K562 (cell line): Measurements from ENCODE around the gene ABHD16B.

Experiments
- ATF2 ChIP-seq: sonication (generic); formaldehyde crosslinking; IDR thresholded peaks from 2 replicates; pipeline ENCODE4 v1.8.1; 2022; ENCODE audit warnings: missing genetic modification reagents
- ELF1 ChIP-seq: fragments of 200-800 bp; sonication (Bioruptor generic); IDR thresholded peaks from 2 replicates; pipeline ENCODE4 v1.6.1; 2016; ENCODE audit warnings: missing genetic modification characterization, missing compliant biosample characterization
- TF ChIP-seq, protein P1 (sequence below), 3 experiments: IDR thresholded peaks in 2 of 3; conservative IDR thresholded peaks in 1 of 3; 2 replicates each; pipeline ENCODE4 v1.5.1; 2011 to 2012; ENCODE audit warnings: low read length in 3 of 3, mild to moderate bottlenecking in 3 of 3, control low read depth in 2 of 3, improper control_type of control experiment in 1 of 3, inconsistent platforms in 1 of 3, low read depth in 1 of 3, mixed read lengths in 1 of 3, moderate library complexity in 1 of 3; ENCODE audit not compliant: insufficient read depth in 2 of 3

DNA sequence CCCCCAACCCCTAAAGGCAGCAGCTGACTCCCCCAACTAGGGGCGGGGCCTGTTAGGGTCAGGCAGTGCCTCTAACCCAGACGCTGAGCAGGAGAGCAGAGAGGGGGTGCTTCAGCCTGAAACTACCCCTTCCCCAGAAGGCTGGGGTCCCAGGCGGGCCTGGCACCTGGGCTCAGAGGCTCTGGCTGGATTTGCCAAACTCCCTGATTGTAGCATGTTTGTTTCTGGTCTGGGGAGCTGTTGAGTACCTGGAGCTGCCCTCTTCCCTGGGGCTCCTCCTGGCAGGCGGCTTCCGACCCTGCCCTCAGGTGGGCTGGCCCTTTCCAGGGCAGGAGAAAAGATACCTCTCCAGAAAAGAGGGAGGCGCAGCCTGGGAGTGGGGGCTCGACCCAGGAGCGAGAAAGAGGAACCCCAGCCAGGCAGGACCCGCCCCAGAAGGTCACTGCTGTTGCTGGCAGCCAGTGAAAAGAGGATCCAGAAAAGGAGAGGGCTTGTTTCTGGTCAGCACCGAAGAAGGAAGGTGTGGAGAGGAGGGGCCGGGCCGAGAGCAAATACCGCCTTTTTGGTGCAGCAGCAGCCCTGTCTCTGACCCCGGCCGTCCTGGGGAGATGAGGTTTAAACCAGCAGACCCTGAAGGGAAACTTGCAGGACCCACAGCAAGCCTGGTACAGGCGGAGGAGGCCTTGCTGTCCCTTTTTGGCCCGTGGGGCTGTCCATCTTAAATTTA is 810 bp upstream of the ABHD16B start:
- TF ChIP-seq ELF1 (tag) (no peak), ATF2 (CRISPR knock-in tag) (no peak)
- TF ChIP-seq, protein P1, sequence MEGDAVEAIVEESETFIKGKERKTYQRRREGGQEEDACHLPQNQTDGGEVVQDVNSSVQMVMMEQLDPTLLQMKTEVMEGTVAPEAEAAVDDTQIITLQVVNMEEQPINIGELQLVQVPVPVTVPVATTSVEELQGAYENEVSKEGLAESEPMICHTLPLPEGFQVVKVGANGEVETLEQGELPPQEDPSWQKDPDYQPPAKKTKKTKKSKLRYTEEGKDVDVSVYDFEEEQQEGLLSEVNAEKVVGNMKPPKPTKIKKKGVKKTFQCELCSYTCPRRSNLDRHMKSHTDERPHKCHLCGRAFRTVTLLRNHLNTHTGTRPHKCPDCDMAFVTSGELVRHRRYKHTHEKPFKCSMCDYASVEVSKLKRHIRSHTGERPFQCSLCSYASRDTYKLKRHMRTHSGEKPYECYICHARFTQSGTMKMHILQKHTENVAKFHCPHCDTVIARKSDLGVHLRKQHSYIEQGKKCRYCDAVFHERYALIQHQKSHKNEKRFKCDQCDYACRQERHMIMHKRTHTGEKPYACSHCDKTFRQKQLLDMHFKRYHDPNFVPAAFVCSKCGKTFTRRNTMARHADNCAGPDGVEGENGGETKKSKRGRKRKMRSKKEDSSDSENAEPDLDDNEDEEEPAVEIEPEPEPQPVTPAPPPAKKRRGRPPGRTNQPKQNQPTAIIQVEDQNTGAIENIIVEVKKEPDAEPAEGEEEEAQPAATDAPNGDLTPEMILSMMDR (IDR thresholded peaks at IDR 0.05 in 2 of 3, conservative IDR thresholded peaks at IDR 0.05 in 1 of 3; ENCODE audit: insufficient read depth in 2 of 3, low read depth in 1 of 3, low read length in 3 of 3) = no peak
